Measurements from ENCODE around the gene SLC38A10.

- TF ChIP-seq, protein P1, sequence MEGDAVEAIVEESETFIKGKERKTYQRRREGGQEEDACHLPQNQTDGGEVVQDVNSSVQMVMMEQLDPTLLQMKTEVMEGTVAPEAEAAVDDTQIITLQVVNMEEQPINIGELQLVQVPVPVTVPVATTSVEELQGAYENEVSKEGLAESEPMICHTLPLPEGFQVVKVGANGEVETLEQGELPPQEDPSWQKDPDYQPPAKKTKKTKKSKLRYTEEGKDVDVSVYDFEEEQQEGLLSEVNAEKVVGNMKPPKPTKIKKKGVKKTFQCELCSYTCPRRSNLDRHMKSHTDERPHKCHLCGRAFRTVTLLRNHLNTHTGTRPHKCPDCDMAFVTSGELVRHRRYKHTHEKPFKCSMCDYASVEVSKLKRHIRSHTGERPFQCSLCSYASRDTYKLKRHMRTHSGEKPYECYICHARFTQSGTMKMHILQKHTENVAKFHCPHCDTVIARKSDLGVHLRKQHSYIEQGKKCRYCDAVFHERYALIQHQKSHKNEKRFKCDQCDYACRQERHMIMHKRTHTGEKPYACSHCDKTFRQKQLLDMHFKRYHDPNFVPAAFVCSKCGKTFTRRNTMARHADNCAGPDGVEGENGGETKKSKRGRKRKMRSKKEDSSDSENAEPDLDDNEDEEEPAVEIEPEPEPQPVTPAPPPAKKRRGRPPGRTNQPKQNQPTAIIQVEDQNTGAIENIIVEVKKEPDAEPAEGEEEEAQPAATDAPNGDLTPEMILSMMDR (IDR thresholded peaks at IDR 0.05 in 4 of 5, conservative IDR thresholded peaks at IDR 0.05 in 1 of 5), result no peak
- TF ChIP-seq POLR2A (IDR thresholded peaks at IDR 0.05), result no peak
Observed at GRCh38 chr17:81204578-81204977, 90.5 kb downstream of the SLC38A10 start.
